ENCODE measurements around the gene SLC6A19.

The SLC6A19 gene

DNA sequence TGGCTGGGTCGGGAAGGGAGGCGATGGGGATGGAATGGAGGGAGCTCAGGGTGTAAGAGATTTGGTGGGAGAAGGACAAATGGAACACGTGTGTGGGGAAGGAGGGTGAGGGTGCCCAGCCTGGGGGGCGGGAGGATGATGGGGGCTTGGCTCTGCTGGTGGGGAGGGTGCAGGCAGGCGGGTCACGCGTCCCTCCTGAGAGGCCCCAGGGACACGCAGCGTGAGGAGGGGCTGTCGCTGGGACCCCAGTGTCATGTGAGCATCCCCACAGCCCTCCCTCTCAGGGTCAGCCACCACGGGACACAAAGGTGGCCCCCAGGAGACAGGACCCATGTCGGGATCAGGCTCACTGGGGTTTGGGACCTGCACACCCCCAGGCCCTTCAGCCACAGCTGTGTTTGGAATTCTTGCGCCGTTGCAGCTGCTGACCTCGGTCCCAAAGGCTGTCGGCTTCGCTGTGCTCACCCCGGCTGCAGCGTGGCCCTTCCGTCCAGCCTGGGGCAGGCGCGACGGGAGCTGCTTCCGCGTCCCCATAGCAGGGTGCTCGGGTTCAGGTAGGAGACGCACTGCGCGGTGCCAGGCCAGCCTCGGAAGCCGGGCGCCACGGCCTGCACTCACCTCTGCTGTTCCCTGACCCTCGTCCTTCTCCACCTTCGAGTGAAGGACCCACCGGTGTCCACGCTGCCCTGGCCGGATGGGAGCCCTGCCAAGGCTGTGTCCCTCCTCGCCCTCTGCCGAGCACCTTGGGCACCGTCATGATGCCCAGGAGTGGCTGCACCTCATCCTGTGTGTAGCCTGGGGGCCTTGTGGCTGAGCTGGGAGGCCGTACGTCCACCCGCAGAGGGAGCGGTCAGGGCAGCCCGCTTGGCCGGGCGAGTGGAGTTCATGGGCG is 5.4 kb downstream of the SLC6A19 start:
- H3K79me2 ChIP-seq (ENCODE audit: control insufficient read depth, insufficient read depth, low read length), result no peaks in the 10 kb centered on the region
- H2BK15ac ChIP-seq (replicated peaks; ENCODE audit: low read depth), result no peak overlapping the region
- no peak overlapping the region for H3K4ac ChIP-seq (ENCODE audit: low read depth, low read length)
- no peak overlapping the region for H4K5ac ChIP-seq (ENCODE audit: low read length)
- H3K36me3 ChIP-seq (ENCODE audit: control insufficient read depth, insufficient read depth, low read length), result no peaks in the 10 kb centered on the region
- H2BK120ac ChIP-seq (ENCODE audit: low read depth, low read length), result no peak overlapping the region
- DNase-seq, result no peak
- no peak overlapping the region for H3K9ac ChIP-seq (ENCODE audit: low read length)
- no peak overlapping the region for H2BK5ac ChIP-seq (ENCODE audit: low read length)
- H3K27ac ChIP-seq (ENCODE audit: low read depth, low read length), result no peak overlapping the region
- no peak overlapping the region for H4K8ac ChIP-seq (ENCODE audit: low read depth, low read length)
- no peak overlapping the region for H3K4me3 ChIP-seq (ENCODE audit: low read length)
- no peak overlapping the region for H3K4me2 ChIP-seq (ENCODE audit: low read length)
- no peaks in the 10 kb centered on the region for H3K79me1 ChIP-seq (ENCODE audit: low read length)
- WGBS (ENCODE audit: extremely low coverage, insufficient coverage, low lambda C conversion rate), result no CpG with 5 or more reads among the region's 49 CpGs
- no peak overlapping the region for H3K56ac ChIP-seq (ENCODE audit: low read length)
- no peak overlapping the region for H2AK5ac ChIP-seq (ENCODE audit: low read length)
- no peaks in the 10 kb centered on the region for H3K4me1 ChIP-seq (ENCODE audit: control insufficient read depth, low read depth, low read length)
- H3K18ac ChIP-seq (ENCODE audit: low read length), result no peak overlapping the region
- no peak overlapping the region for H3K23ac ChIP-seq (ENCODE audit: low read length)
- no peaks in the 10 kb centered on the region for H3K27me3 ChIP-seq (ENCODE audit: insufficient read depth, low read length, poor library complexity)

DNA sequence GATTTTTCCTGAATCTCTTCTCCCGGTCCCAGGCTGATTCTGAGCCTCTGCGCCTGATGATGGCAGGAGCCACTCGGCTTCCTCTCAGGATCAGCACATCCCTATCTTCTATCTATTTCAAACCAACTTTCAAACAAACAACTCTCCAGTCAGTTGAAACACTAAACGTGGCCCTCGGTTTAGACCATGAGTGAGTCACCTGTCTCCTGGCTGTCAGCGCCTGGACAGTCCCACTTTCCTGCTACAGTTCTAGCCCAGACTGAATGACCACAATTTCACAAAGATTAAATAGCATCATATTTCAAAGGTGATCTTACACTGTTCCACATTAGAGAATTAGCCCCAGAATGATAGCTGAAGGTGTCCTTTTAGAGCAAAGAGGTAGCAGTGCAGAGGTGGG is 6.2 kb downstream of the SLC6A19 start:
- Histone ChIP-seq H3K9ac (ENCODE audit: low read length) (no peak overlapping the region), H3K79me2 (ENCODE audit: control insufficient read depth, insufficient read depth, low read length) (no peaks in the 10 kb centered on the region), H3K4me2 (ENCODE audit: low read length) (no peak overlapping the region), H3K4me1 (ENCODE audit: control insufficient read depth, low read depth, low read length) (no peaks in the 10 kb centered on the region), H4K5ac (ENCODE audit: low read length) (no peak overlapping the region), H3K4me3 (ENCODE audit: low read length) (no peak overlapping the region), H2AK5ac (ENCODE audit: low read length) (no peak overlapping the region), H3K23ac (ENCODE audit: low read length) (no peak overlapping the region), H3K27ac (ENCODE audit: low read depth, low read length) (no peak overlapping the region), H2BK5ac (ENCODE audit: low read length) (no peak overlapping the region), H2BK15ac (replicated peaks; ENCODE audit: low read depth) (no peak overlapping the region), H3K4ac (ENCODE audit: low read depth, low read length) (no peak overlapping the region), H3K56ac (ENCODE audit: low read length) (no peak overlapping the region), H3K27me3 (ENCODE audit: insufficient read depth, low read length, poor library complexity) (no peaks in the 10 kb centered on the region), H3K18ac (ENCODE audit: low read length) (no peak overlapping the region), H4K8ac (ENCODE audit: low read depth, low read length) (no peak overlapping the region), H3K36me3 (ENCODE audit: control insufficient read depth, insufficient read depth, low read length) (no peaks in the 10 kb centered on the region), H3K79me1 (ENCODE audit: low read length) (no peaks in the 10 kb centered on the region), H2BK120ac (ENCODE audit: low read depth, low read length) (no peak overlapping the region)
- DNase-seq, result no peak
- WGBS (ENCODE audit: extremely low coverage, insufficient coverage, low lambda C conversion rate), result 100% methylated on average over 1 of the region's 6 CpGs

- Histone ChIP-seq H3K79me1 (ENCODE audit: low read length) (no peaks in the 10 kb centered on the region), H2BK15ac (replicated peaks; ENCODE audit: low read depth) (no peak overlapping the region), H3K79me2 (ENCODE audit: control insufficient read depth, insufficient read depth, low read length) (no peaks in the 10 kb centered on the region), H3K36me3 (ENCODE audit: control insufficient read depth, insufficient read depth, low read length) (no peaks in the 10 kb centered on the region), H3K4me1 (ENCODE audit: control insufficient read depth, low read depth, low read length) (no peaks in the 10 kb centered on the region), H4K8ac (ENCODE audit: low read depth, low read length) (no peak overlapping the region), H3K18ac (ENCODE audit: low read length) (no peak overlapping the region), H3K4ac (ENCODE audit: low read depth, low read length) (no peak overlapping the region), H3K9ac (ENCODE audit: low read length) (no peak overlapping the region), H3K4me3 (ENCODE audit: low read length) (no peak overlapping the region), H3K23ac (ENCODE audit: low read length) (no peak overlapping the region), H3K27me3 (ENCODE audit: insufficient read depth, low read length, poor library complexity) (no peaks in the 10 kb centered on the region), H3K56ac (ENCODE audit: low read length) (no peak overlapping the region), H2AK5ac (ENCODE audit: low read length) (no peak overlapping the region), H4K5ac (ENCODE audit: low read length) (no peak overlapping the region), H3K27ac (ENCODE audit: low read depth, low read length) (no peak overlapping the region), H3K4me2 (ENCODE audit: low read length) (no peak overlapping the region), H2BK120ac (ENCODE audit: low read depth, low read length) (no peak overlapping the region), H2BK5ac (ENCODE audit: low read length) (no peak overlapping the region)
- DNase-seq, result no peak
- WGBS (ENCODE audit: extremely low coverage, insufficient coverage, low lambda C conversion rate), result no CpG with 5 or more reads among the region's 17 CpGs
These were observed 6.9 kb downstream of the SLC6A19 start for GRCh38 chr5:1208221-1208742.

DNA sequence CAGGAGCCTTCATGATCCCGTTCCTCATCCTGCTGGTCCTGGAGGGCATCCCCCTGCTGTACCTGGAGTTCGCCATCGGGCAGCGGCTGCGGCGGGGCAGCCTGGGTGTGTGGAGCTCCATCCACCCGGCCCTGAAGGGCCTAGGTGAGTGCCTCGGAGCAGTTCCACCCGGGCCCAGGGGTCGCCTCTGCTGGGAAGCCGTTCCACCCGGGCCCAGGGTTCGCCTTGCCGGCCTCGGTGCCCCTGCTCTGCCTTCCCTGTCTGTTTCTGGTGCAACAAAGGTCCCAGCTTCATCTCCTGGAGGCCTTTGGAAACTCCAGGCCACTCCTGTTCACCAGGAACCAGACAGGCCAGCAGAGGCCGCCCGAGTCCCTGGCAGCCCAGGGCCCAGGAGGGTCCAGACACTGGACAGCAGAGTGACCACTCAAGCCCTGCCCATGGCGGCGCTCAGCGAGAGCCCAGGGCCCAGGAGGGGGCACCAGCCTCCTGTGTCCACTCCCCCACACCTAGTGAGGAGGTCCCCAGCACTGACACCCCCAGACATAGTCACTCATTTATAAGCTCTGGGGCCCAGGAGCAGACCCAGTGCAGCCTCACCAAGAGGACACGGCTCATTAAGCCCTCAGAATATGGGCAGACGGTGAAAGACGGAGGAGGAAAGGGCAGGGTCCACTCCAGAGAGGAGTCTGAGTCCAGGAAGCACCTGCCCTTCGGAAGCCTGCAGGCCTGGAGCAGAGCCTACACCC is 7.5 kb downstream of the SLC6A19 start:
- Histone ChIP-seq H3K27me3 (ENCODE audit: insufficient read depth, low read length, poor library complexity) (no peaks in the 10 kb centered on the region), H3K56ac (ENCODE audit: low read length) (no peak overlapping the region), H3K9ac (ENCODE audit: low read length) (no peak overlapping the region), H2BK5ac (ENCODE audit: low read length) (no peak overlapping the region), H4K8ac (ENCODE audit: low read depth, low read length) (no peak overlapping the region), H3K4me3 (ENCODE audit: low read length) (no peak overlapping the region), H3K4ac (ENCODE audit: low read depth, low read length) (no peak overlapping the region), H3K4me2 (ENCODE audit: low read length) (no peak overlapping the region), H3K4me1 (ENCODE audit: control insufficient read depth, low read depth, low read length) (no peaks in the 10 kb centered on the region), H3K36me3 (ENCODE audit: control insufficient read depth, insufficient read depth, low read length) (no peaks in the 10 kb centered on the region), H3K18ac (ENCODE audit: low read length) (no peak overlapping the region), H4K5ac (ENCODE audit: low read length) (no peak overlapping the region), H2BK120ac (ENCODE audit: low read depth, low read length) (no peak overlapping the region), H2BK15ac (replicated peaks; ENCODE audit: low read depth) (no peak overlapping the region), H3K79me2 (ENCODE audit: control insufficient read depth, insufficient read depth, low read length) (no peaks in the 10 kb centered on the region), H3K79me1 (ENCODE audit: low read length) (no peaks in the 10 kb centered on the region), H2AK5ac (ENCODE audit: low read length) (no peak overlapping the region), H3K23ac (ENCODE audit: low read length) (no peak overlapping the region), H3K27ac (ENCODE audit: low read depth, low read length) (no peak overlapping the region)
- no CpG with 5 or more reads among the region's 24 CpGs for WGBS (ENCODE audit: extremely low coverage, insufficient coverage, low lambda C conversion rate)
- DNase-seq, result no peak

DNA sequence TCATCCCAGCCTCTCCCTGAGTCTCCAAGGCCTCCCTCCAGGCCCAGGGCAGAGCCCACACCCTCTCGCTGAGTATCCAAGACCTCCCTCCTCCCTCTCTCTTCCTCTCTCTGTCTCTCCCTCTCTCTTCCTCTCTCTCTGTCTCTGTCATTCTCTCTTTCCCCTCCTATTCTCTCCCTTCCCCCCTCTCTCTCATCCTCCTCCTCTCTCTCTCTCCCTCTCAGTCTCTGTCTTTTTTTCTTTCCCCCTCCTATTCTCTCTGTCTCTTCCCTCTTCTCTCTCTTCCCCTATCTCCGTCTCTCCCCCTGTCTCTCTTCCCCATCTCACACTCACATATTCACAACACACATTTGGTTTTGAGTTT is 8.1 kb downstream of the SLC6A19 start:
- Histone ChIP-seq H2BK15ac (replicated peaks; ENCODE audit: low read depth) (no peak overlapping the region), H2BK120ac (ENCODE audit: low read depth, low read length) (no peak overlapping the region), H3K18ac (ENCODE audit: low read length) (no peak overlapping the region), H3K56ac (ENCODE audit: low read length) (no peak overlapping the region), H3K4me1 (ENCODE audit: control insufficient read depth, low read depth, low read length) (no peaks in the 10 kb centered on the region), H3K9ac (ENCODE audit: low read length) (no peak overlapping the region), H3K23ac (ENCODE audit: low read length) (no peak overlapping the region), H3K4ac (ENCODE audit: low read depth, low read length) (no peak overlapping the region), H2AK5ac (ENCODE audit: low read length) (no peak overlapping the region), H4K5ac (ENCODE audit: low read length) (no peak overlapping the region), H3K36me3 (ENCODE audit: control insufficient read depth, insufficient read depth, low read length) (no peaks in the 10 kb centered on the region), H3K4me3 (ENCODE audit: low read length) (no peak overlapping the region), H3K27me3 (ENCODE audit: insufficient read depth, low read length, poor library complexity) (no peaks in the 10 kb centered on the region), H2BK5ac (ENCODE audit: low read length) (no peak overlapping the region), H3K79me1 (ENCODE audit: low read length) (no peaks in the 10 kb centered on the region), H3K4me2 (ENCODE audit: low read length) (no peak overlapping the region), H3K27ac (ENCODE audit: low read depth, low read length) (no peak overlapping the region), H3K79me2 (ENCODE audit: control insufficient read depth, insufficient read depth, low read length) (no peaks in the 10 kb centered on the region), H4K8ac (ENCODE audit: low read depth, low read length) (no peak overlapping the region)
- no CpG with 5 or more reads among the region's 2 CpGs for WGBS (ENCODE audit: extremely low coverage, insufficient coverage, low lambda C conversion rate)
- DNase-seq, result no peak

Measured in mesendoderm (in vitro differentiated cells).